ENCODE measurements around the gene FRMD3.

The FRMD3 gene

GRCh38 chr9:83474631-83475030 lies 63.6 kb downstream of the FRMD3 start:
- DNase-seq (ENCODE audit: low read depth in 2 of 3, low spot score in 2 of 3) = no peak

DNA sequence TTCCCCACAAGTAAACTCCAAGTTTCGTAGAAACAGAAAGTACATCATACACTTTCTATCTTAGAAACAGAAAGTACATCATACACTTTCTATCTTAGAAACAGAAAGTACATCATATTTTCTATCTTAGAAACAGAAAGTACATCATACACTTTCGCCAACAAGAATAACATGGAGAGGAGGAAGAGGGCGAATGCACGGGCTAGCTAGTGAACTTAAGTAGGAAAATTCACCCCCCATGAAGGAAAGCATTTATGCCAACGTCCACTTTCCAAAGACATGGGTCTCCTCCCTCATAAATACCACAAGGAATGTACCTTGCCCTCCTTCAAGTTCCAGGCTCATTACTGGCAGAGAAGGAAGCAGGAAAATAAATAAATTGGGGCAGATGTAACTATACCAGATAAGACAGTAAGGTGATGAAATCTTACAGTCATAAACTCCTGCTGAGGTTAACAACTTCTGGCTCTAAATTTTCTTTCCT lies 64.7 kb downstream of the FRMD3 start:
- DNase-seq (ENCODE audit: low read depth in 2 of 3, low spot score in 2 of 3) = no peak

- no peak for DNase-seq (ENCODE audit: low read depth in 2 of 3, low spot score in 2 of 3)
These were observed 65.4 kb downstream of the FRMD3 start for GRCh38 chr9:83472764-83473163.

GRCh38 chr9:83472221-83472665 lies 66.0 kb downstream of the FRMD3 start:
- no peak for DNase-seq (ENCODE audit: low read depth in 2 of 3, low spot score in 2 of 3)

DNA sequence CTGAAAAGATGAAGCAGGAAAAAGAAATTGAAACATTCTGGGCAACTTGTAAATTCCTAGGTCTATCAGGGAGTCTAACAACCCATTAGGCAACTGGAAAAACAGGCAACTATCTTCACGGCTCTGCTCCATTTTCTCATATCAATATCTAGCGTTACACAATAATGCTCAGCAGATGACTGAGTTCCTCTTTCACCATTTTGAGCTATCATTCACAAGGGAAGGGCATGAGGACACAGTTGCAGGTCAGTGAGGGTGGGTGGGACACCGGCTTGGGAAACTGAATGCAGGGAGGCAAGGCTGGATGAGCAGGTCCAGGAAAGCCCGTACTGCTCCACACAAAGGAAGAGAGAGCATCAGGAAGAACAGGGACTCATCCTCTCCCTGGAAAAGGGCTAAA lies 67.0 kb downstream of the FRMD3 start:
- DNase-seq (ENCODE audit: low read depth in 2 of 3, low spot score in 2 of 3) = no peak

GRCh38 chr9:83469722-83470121 lies 68.5 kb downstream of the FRMD3 start:
- no peak for DNase-seq (ENCODE audit: low read depth in 2 of 3, low spot score in 2 of 3)

GRCh38 chr9:83468821-83469220 lies 69.4 kb downstream of the FRMD3 start:
- DNase-seq (ENCODE audit: low read depth in 2 of 3, low spot score in 2 of 3) = no peak

- DNase-seq (ENCODE audit: low read depth in 2 of 3, low spot score in 2 of 3) = no peak
These were observed 71.3 kb downstream of the FRMD3 start for GRCh38 chr9:83466877-83467276.

DNA sequence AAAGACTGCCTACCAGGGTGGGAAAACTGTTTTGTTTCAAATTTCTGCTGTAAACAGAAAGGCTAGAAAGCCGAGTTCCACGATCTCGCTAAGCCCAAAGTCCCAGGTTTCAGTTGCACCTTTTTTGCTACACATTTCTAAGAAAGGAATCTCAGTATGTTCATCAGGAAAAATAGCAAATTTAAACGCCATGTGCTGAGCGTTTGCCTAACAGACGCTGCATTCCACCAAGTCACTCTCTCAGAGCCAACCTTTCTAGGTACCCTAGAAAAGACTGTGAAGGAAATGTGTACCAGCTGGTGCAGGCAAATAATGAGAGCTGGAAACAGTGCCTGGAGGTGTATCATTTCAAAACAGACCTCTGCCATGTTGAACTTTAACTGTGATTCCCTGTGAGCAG lies 71.8 kb downstream of the FRMD3 start:
- DNase-seq (ENCODE audit: low read depth in 2 of 3, low spot score in 2 of 3) = no peak

- DNase-seq (ENCODE audit: low read depth in 2 of 3, low spot score in 2 of 3) = no peak
These were observed 78.4 kb downstream of the FRMD3 start for GRCh38 chr9:83459830-83460229.

GRCh38 chr9:83458530-83458929 lies 79.7 kb downstream of the FRMD3 start:
- DNase-seq (ENCODE audit: low read depth in 2 of 3, low spot score in 2 of 3) = no peak

DNA sequence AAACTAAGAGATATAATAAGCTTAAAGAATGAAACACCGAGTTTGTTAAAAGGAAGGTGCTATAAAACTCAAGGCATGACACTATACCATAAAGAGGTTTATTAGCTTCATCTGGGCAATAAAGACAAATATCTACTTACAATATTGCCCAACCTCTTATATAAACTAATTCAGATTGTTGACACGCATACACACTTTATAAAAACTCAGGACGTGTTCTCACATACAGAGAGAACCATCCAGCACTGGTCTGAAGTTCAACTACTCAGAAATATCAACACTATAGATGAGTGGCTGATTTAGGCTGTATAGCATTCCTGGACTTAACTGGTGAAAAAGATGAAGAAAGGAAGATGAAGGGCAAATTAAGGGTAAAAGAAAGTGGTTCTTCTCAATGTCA lies 81.2 kb downstream of the FRMD3 start:
- DNase-seq (ENCODE audit: low read depth in 2 of 3, low spot score in 2 of 3) = no peak

- DNase-seq (ENCODE audit: low read depth in 2 of 3, low spot score in 2 of 3) = no peak
These were observed 82.0 kb downstream of the FRMD3 start for GRCh38 chr9:83456226-83456625.

GRCh38 chr9:83454076-83454475 lies 84.1 kb downstream of the FRMD3 start:
- DNase-seq (ENCODE audit: low read depth in 2 of 3, low spot score in 2 of 3) = no peak

- DNase-seq (ENCODE audit: low read depth in 2 of 3, low spot score in 2 of 3) = no peak
These were observed 86.9 kb downstream of the FRMD3 start for GRCh38 chr9:83451308-83451707.

DNA sequence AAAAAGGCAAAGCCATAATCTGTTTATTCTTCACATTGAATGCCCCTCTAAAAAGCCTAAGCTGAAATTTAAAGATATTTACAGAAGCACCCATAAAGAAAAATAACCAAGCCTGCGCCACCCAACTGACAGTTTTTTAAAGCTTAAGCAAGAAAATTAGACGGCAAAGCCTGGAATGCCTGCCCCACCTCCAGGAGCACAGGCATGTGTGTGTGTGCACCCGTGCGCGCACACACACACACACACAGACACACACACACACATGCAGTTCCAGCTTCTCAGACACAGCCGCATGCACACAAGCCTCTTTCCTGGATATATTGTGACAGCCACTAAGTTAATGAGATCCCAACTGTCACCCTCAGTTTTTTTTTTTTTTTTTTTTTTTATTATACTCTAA lies 88.2 kb downstream of the FRMD3 start:
- DNase-seq (ENCODE audit: low read depth in 2 of 3, low spot score in 2 of 3) = no peak

- no peak for DNase-seq (ENCODE audit: low read depth in 2 of 3, low spot score in 2 of 3)
These were observed 89.0 kb downstream of the FRMD3 start for GRCh38 chr9:83449166-83449565.

DNA sequence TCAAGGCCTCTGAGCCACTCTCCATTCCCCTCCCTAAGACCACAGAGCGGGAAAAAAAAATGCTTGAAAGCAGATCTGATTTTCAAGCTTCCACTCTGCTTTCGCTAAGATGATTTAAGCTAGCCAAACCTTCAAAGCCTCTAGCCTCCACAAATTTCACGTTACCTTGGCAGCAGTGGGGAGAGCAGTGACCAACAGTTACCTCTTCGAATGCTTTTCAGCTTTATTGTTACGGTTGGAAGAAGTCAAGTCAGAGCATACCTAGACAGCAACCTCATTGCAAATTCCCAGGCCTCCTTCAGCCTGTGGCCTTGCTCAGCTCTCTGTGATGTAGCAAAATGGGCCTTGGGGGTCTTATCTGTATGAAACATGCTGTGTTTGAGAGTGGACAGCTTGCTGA lies 89.6 kb downstream of the FRMD3 start:
- DNase-seq (ENCODE audit: low read depth in 2 of 3, low spot score in 2 of 3) = no peak

- DNase-seq (ENCODE audit: low read depth in 2 of 3, low spot score in 2 of 3) = no peak
These were observed 90.8 kb downstream of the FRMD3 start for GRCh38 chr9:83447351-83447750.

- DNase-seq (ENCODE audit: low read depth in 2 of 3, low spot score in 2 of 3) = no peak
These were observed 92.4 kb downstream of the FRMD3 start for GRCh38 chr9:83445703-83446265.

DNA sequence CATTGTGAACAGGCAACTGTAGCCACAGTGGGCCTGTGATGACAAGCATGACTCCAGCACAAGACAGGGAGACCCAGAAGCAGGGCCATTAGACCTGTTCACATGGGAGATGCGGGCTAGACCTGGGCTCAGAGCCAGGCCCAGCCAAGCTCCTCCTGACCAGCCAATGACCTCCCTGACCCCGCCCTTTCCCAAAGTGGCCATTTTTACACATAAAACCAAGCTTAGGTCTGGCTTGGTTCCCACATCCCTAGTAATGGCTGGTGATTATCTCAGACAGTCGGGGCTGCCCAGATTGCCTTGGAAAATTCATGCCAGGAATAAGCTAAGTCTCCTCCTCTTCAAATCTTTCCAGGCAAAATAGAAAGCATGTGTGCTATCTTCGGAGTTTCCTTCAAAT lies 94.1 kb downstream of the FRMD3 start:
- no peak for DNase-seq (ENCODE audit: low read depth in 2 of 3, low spot score in 2 of 3)

DNA sequence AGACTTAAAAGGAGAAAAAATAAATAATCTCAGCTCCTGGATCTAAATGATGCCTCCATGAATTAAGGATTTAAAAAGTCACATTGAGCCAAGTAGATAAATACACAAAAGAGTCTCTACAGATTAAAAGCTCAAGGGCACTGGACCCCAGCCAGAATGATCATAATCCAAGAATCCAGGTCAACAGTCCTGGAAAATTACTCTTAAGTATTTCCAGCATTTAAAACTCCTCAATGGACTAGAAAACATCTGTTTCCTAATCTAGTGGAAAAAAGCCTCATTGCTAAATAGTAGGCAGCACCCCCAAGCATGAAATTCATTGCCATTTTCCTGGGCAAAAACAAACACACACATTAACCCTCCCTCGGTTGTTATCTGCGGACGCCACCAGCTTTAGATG lies 96.8 kb downstream of the FRMD3 start:
- DNase-seq (ENCODE audit: low read depth in 2 of 3, low spot score in 2 of 3) = no peak

- DNase-seq (ENCODE audit: low read depth in 2 of 3, low spot score in 2 of 3) = no peak
These were observed 97.6 kb downstream of the FRMD3 start for GRCh38 chr9:83440641-83441040.

DNA sequence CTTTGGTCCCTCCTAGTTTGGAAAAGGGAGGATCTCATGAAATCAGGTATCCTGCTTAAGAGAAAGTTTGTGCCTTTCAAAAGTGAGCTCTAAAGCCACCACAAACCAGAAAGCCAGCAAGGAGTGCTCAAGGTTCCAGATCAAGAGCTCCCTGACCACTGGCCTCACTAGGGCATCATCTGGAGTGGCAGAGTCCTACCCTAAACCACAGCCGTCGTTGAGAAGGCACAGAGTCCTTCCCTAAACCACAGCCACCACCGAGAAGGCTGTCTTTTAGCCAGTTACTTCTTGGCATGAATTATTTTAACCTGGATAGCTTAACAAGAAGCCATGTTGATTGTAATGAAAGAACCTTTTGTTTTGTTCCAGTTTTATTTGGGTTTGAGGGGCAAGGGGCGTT lies 102.9 kb downstream of the FRMD3 start:
- no peak for DNase-seq (ENCODE audit: low read depth in 2 of 3, low spot score in 2 of 3)
